ENCODE measurements around the gene PRKCB. TPM values are rescaled to one million over a fixed set of nuclear protein-coding genes. Genes with fewer than 3 reads are reported as not detected.
A peak's percentile ranks its signal among the peaks of the same experiment; 100 is the strongest.

PRKCB gene
- total RNA-seq, result 100 to 1,000 TPM in 1 of 2 experiments, 10 to 100 TPM in 1; 98.1 to 106 TPM
- polyA plus RNA-seq, result 10 to 100 TPM; 46.5 to 98.4 TPM

GRCh38 chr16:23835390-23836077 is at the start of gene PRKCB:
TSS of gene PRKCB (plus strand) at chr16:23835983.
- Histone ChIP-seq H3K4me1 (ENCODE audit: insufficient read depth, low read length) (peaks cover 62% of the 10 kb centered on the region), H3K36me3 (ENCODE audit: insufficient read depth, low read length) (no peaks in the 10 kb centered on the region), H3K9me3 (ENCODE audit: control insufficient read depth in 1 of 2, low read length in 2 of 2) (no peaks in the 10 kb centered on the region), H3K27ac (ENCODE audit: low read depth, low read length) (peak within 1 kb of the TSS; percentile 57), H3K4me3 (ENCODE audit: low read length in 2 of 2) (peak within 1 kb of the TSS; percentile 62 to 68), H3K27me3 (ENCODE audit: insufficient read depth, low read length) (no peaks in the 10 kb centered on the region)
- intact Hi-C loops (cut with micrococcal nuclease), result loop anchor here (1.0 to 2.0 kb wide), 4 partner anchors 9 to 703 kb away; partner anchors contain the start of gene RBBP6
- Mint-ChIP-seq H3K9me3 (peaks cover 0 to 2% (median 0%) of the 10 kb centered on the region in 8 donors), H3K27ac (peak within 1 kb of the TSS; percentile 90 to 96 (median 92)), H3K4me1 (peaks cover 48 to 67% (median 54%) of the 10 kb centered on the region in 4 donors), H3K27me3 (no peaks in the 10 kb centered on the region), H3K4me3 (peak within 1 kb of the TSS; percentile 97 to 100 (median 99)), H3K36me3 (peaks cover 4 to 19% of the 10 kb centered on the region in 2 donors)
- DNase-seq, result peak; percentile 89 to 91 (median 90)
- CTCF ChIA-PET (ENCODE audit: partially characterized antibody), result interaction anchor here (0.7 to 1.1 kb wide), 3 partner anchors 31 to 201 kb away, joined by 3 to 5 read pairs (median 4); no protein-coding TSS in a partner anchor
- POLR2A ChIA-PET (ENCODE audit: partially characterized antibody), result interaction anchor here (0.7 to 2.4 kb wide), 7 partner anchors 8 to 124 kb away, joined by 3 to 30 read pairs (median 4); no protein-coding TSS in a partner anchor

DNA sequence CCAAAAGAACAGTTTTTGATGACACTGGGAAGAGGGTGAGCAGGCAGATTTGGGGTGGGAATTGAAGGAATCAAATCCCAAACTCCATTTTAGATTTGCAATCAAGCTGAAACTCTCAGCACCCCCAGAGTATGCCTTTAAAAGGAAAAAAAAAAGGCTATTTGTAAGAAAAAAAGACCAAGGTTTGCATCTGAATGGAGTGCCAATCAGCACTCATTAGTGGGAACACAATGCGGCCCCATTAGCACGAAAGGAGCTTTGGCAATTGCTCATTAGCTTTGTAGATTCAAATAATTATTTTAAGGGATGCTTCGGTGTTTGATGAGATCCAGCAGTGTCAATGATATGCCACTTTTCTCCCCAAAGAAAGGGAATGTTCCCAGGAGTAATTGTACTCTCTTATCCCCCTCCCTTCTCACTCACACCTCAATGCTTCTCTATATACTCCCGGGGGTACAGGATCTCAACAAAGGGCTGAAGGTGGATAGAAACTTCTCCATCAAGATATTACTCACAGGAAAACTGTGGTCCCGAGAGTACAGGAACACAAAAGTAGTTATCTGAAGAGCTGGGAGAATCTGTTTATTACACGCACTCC is 48.7 kb upstream of the PRKCB start:
- Mint-ChIP-seq H3K9me3 (peaks cover 0 to 2% (median 0%) of the 10 kb centered on the region in 8 donors), H3K4me3 (no peak overlapping the region), H3K27me3 (peaks cover 4 to 19% of the 10 kb centered on the region in 2 donors), H3K4me1 (no peaks in the 10 kb centered on the region), H3K27ac (no peak overlapping the region), H3K36me3 (no peaks in the 10 kb centered on the region)
- Histone ChIP-seq H3K27me3 (ENCODE audit: insufficient read depth, low read length) (no peaks in the 10 kb centered on the region), H3K27ac (ENCODE audit: low read depth, low read length) (no peak overlapping the region), H3K36me3 (ENCODE audit: insufficient read depth, low read length) (no peaks in the 10 kb centered on the region), H3K4me3 (ENCODE audit: low read length in 2 of 2) (no peak overlapping the region), H3K9me3 (ENCODE audit: control insufficient read depth in 1 of 2, low read length in 2 of 2) (no peaks in the 10 kb centered on the region), H3K4me1 (ENCODE audit: insufficient read depth, low read length) (no peaks in the 10 kb centered on the region)
- ChIA-PET CTCF (ENCODE audit: partially characterized antibody) (no interaction called here), POLR2A (ENCODE audit: partially characterized antibody) (interaction anchor here (0.7 kb wide), 1 partner anchor 32 kb away, joined by 3 read pairs; no protein-coding TSS in a partner anchor)
- intact Hi-C loops (cut with micrococcal nuclease), result no loop called here
- no peak for DNase-seq

GRCh38 chr16:23788685-23789084 is 47.1 kb upstream of the PRKCB start:
- Histone ChIP-seq H3K36me3 (ENCODE audit: insufficient read depth, low read length) (no peaks in the 10 kb centered on the region), H3K4me3 (ENCODE audit: low read length in 2 of 2) (no peak overlapping the region), H3K27ac (ENCODE audit: low read depth, low read length) (no peak overlapping the region), H3K4me1 (ENCODE audit: insufficient read depth, low read length) (no peaks in the 10 kb centered on the region), H3K27me3 (ENCODE audit: insufficient read depth, low read length) (no peaks in the 10 kb centered on the region), H3K9me3 (ENCODE audit: control insufficient read depth in 1 of 2, low read length in 2 of 2) (no peaks in the 10 kb centered on the region)
- H3K27me3 Mint-ChIP-seq, result peaks cover 4 to 13% of the 10 kb centered on the region in 2 donors
- no peaks in the 10 kb centered on the region for H3K4me1 Mint-ChIP-seq
- H3K27ac Mint-ChIP-seq, result no peak overlapping the region
- peaks cover 0 to 2% (median 0%) of the 10 kb centered on the region in 8 donors for H3K9me3 Mint-ChIP-seq
- ChIA-PET CTCF (ENCODE audit: partially characterized antibody) (no interaction called here), POLR2A (ENCODE audit: partially characterized antibody) (no interaction called here)
- intact Hi-C loops (cut with micrococcal nuclease), result no loop called here
- no peak overlapping the region for H3K4me3 Mint-ChIP-seq
- H3K36me3 Mint-ChIP-seq, result no peaks in the 10 kb centered on the region
- no peak for DNase-seq

DNA sequence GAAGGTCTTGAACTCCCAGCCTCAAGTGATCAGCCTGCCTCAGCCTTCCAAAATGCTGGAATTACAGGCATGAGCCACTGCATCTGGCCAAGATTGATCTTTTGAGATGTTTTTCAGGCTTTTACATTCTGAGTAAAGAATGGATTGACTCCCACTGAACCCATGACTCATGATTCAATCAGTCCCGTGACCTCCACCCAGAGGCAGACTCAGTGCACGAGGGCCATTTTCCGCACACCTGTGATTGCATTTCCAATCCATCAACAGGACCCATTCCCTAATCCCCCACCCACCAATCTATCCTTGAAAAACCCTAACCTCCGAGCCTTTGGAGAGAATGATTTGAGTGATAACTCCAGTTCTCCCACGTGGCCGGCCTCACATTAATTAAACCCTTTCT is 40.4 kb upstream of the PRKCB start:
- no peak for DNase-seq
- CTCF ChIA-PET (ENCODE audit: partially characterized antibody), result interaction anchor here (1.5 kb wide), 1 partner anchor 13 kb away, joined by 3 read pairs; no protein-coding TSS in a partner anchor
- Histone ChIP-seq H3K36me3 (ENCODE audit: insufficient read depth, low read length) (no peaks in the 10 kb centered on the region), H3K4me3 (ENCODE audit: low read length in 2 of 2) (no peak overlapping the region), H3K9me3 (ENCODE audit: control insufficient read depth in 1 of 2, low read length in 2 of 2) (no peaks in the 10 kb centered on the region), H3K27ac (ENCODE audit: low read depth, low read length) (no peak overlapping the region), H3K27me3 (ENCODE audit: insufficient read depth, low read length) (no peaks in the 10 kb centered on the region), H3K4me1 (ENCODE audit: insufficient read depth, low read length) (no peaks in the 10 kb centered on the region)
- Mint-ChIP-seq H3K27ac (peak overlapping the region in 1 of 7 donors; percentile 19), H3K27me3 (no peaks in the 10 kb centered on the region), H3K9me3 (no peaks in the 10 kb centered on the region), H3K4me3 (no peak overlapping the region), H3K4me1 (peaks cover 0 to under 1% (median 0%) of the 10 kb centered on the region in 4 donors), H3K36me3 (no peaks in the 10 kb centered on the region)
- POLR2A ChIA-PET (ENCODE audit: partially characterized antibody), result no interaction called here
- intact Hi-C loops (cut with micrococcal nuclease), result no loop called here

DNA sequence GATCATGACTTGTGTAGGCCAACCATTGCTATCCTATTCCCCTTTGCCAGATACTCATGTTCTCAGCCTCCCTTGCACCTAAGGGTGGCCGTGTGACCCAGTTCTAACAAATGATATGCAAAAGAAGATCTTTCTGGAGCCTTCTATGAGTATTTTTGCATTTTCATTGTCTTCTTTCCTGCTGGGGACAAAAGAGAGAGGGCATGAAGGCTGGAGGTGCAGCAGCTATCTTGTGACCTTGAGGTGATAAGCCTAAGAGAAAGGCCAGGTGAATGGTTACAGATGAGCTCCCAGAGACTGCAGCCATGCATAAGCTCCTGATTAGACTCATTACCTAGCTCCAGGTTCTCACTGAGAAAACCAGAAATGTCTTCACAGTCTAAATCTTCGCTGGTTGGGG is 38.8 kb upstream of the PRKCB start:
- no peaks in the 10 kb centered on the region for H3K9me3 Mint-ChIP-seq
- no peak for DNase-seq
- H3K36me3 ChIP-seq (ENCODE audit: insufficient read depth, low read length), result no peaks in the 10 kb centered on the region
- no peaks in the 10 kb centered on the region for H3K4me1 ChIP-seq (ENCODE audit: insufficient read depth, low read length)
- peaks cover 0 to 3% (median 0%) of the 10 kb centered on the region in 4 donors for H3K4me1 Mint-ChIP-seq
- no peak overlapping the region for H3K27ac Mint-ChIP-seq
- no peaks in the 10 kb centered on the region for H3K27me3 ChIP-seq (ENCODE audit: insufficient read depth, low read length)
- intact Hi-C loops (cut with micrococcal nuclease), result no loop called here
- no peaks in the 10 kb centered on the region for H3K27me3 Mint-ChIP-seq
- ChIA-PET CTCF (ENCODE audit: partially characterized antibody) (interaction anchor here (0.7 to 3.3 kb wide), 4 partner anchors 213 to 708 kb away, joined by 3 to 24 read pairs (median 11); no protein-coding TSS in a partner anchor), POLR2A (ENCODE audit: partially characterized antibody) (no interaction called here)
- H3K36me3 Mint-ChIP-seq, result no peaks in the 10 kb centered on the region
- H3K27ac ChIP-seq (ENCODE audit: low read depth, low read length), result no peak overlapping the region
- no peak overlapping the region for H3K4me3 ChIP-seq (ENCODE audit: low read length in 2 of 2)
- no peaks in the 10 kb centered on the region for H3K9me3 ChIP-seq (ENCODE audit: control insufficient read depth in 1 of 2, low read length in 2 of 2)
- no peak overlapping the region for H3K4me3 Mint-ChIP-seq

- Histone ChIP-seq H3K4me1 (ENCODE audit: insufficient read depth, low read length) (peaks cover 9% of the 10 kb centered on the region), H3K36me3 (ENCODE audit: insufficient read depth, low read length) (no peaks in the 10 kb centered on the region), H3K27me3 (ENCODE audit: insufficient read depth, low read length) (no peaks in the 10 kb centered on the region), H3K27ac (ENCODE audit: low read depth, low read length) (no peak overlapping the region), H3K4me3 (ENCODE audit: low read length in 2 of 2) (no peak overlapping the region), H3K9me3 (ENCODE audit: control insufficient read depth in 1 of 2, low read length in 2 of 2) (no peaks in the 10 kb centered on the region)
- no peaks in the 10 kb centered on the region for H3K9me3 Mint-ChIP-seq
- ChIA-PET CTCF (ENCODE audit: partially characterized antibody) (interaction anchor here (0.7 to 12.2 kb wide), 17 partner anchors 27 to 703 kb away, joined by 3 to 472 read pairs (median 4); no protein-coding TSS in a partner anchor), POLR2A (ENCODE audit: partially characterized antibody) (interaction anchor here (5.1 kb wide), 1 partner anchor 209 kb away, joined by 31 read pairs; no protein-coding TSS in a partner anchor)
- no peak overlapping the region for H3K27ac Mint-ChIP-seq
- peak; percentile 64 to 70 (median 66) for DNase-seq
- peaks cover 8 to 11% (median 10%) of the 10 kb centered on the region in 4 donors for H3K4me1 Mint-ChIP-seq
- H3K4me3 Mint-ChIP-seq, result no peak overlapping the region
- intact Hi-C loops (cut with micrococcal nuclease), result loop anchor here (5.0 kb wide), 2 partner anchors 61 to 76 kb away; no protein-coding TSS in a partner anchor
- H3K36me3 Mint-ChIP-seq, result no peaks in the 10 kb centered on the region
- H3K27me3 Mint-ChIP-seq, result no peaks in the 10 kb centered on the region
These were observed 34.4 kb upstream of the PRKCB start for GRCh38 chr16:23801378-23801777.

- no peaks in the 10 kb centered on the region for H3K27me3 Mint-ChIP-seq
- ChIA-PET CTCF (ENCODE audit: partially characterized antibody) (interaction anchor here (0.6 to 12.2 kb wide), 38 partner anchors 9 to 701 kb away, joined by 3 to 472 read pairs (median 6); no protein-coding TSS in a partner anchor), POLR2A (ENCODE audit: partially characterized antibody) (interaction anchor here (0.6 to 5.1 kb wide), 10 partner anchors 24 to 1467 kb away, joined by 3 to 31 read pairs (median 6); no protein-coding TSS in a partner anchor)
- Histone ChIP-seq H3K27me3 (ENCODE audit: insufficient read depth, low read length) (no peaks in the 10 kb centered on the region), H3K4me3 (ENCODE audit: low read length in 2 of 2) (no peak overlapping the region), H3K9me3 (ENCODE audit: control insufficient read depth in 1 of 2, low read length in 2 of 2) (no peaks in the 10 kb centered on the region), H3K4me1 (ENCODE audit: insufficient read depth, low read length) (peaks cover 9% of the 10 kb centered on the region), H3K36me3 (ENCODE audit: insufficient read depth, low read length) (no peaks in the 10 kb centered on the region), H3K27ac (ENCODE audit: low read depth, low read length) (no peak overlapping the region)
- no peak for DNase-seq
- H3K27ac Mint-ChIP-seq, result peak overlapping the region in 1 of 7 donors; percentile 54
- H3K9me3 Mint-ChIP-seq, result no peaks in the 10 kb centered on the region
- H3K36me3 Mint-ChIP-seq, result no peaks in the 10 kb centered on the region
- H3K4me1 Mint-ChIP-seq, result peaks cover 8 to 11% (median 10%) of the 10 kb centered on the region in 4 donors
- intact Hi-C loops (cut with micrococcal nuclease), result loop anchor here (1.0 to 5.0 kb wide), 8 partner anchors 35 to 702 kb away; no protein-coding TSS in a partner anchor
- no peak overlapping the region for H3K4me3 Mint-ChIP-seq
These were observed 33.0 kb upstream of the PRKCB start for GRCh38 chr16:23802776-23803175.

Measured in CD4-positive, alpha-beta memory T cell (primary cell).